Measurements from ENCODE around the gene CLPTM1. TPM values are rescaled to one million over a fixed set of nuclear protein-coding genes. Genes with fewer than 3 reads are reported as not detected.

CLPTM1 gene
- total RNA-seq, 1 experiment from 2014 or later = 138 TPM

DNA sequence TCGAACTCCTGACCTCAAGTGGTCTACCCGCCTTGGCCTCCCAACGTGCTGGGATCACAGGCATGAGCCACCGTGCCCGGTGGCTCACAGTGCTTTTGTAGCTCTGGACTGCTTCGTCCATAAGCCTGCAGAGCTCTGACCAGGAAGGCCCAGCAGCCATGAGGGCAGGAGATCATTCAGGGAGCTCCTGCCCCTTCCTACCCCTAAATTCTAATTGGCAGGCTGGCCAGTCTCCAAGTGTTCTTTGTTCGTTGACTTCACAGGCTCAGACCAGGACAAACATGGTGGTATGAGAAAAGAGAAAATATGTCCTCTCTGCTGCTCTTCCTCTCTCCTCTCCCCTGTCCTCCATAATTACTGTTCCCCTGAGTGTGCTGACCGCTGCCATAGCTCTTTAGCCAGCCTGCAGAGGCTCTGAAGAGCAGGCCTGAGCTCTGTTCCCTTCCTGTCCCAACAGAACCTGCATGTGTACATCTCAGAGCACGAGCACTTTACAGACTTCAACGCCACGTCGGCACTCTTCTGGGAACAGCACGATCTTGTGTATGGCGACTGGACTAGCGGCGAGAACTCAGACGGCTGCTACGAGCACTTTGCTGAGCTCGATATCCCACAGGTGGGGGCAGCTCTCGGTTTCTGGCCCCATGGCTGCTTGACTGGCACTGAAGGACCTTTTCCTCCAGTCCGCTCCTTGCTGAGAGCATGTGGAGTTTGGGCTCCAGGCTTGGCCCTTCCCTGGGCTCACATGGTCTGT, 19.0 kb downstream of the CLPTM1 start:
- Histone ChIP-seq H3K9me3 (ENCODE audit: low read depth, low read length, poor library complexity, severe bottlenecking) (no peaks in the 10 kb centered on the region), H3K4me3 (ENCODE audit: low read depth, low read length, poor library complexity, severe bottlenecking) (no peak overlapping the region), H3K27ac (ENCODE audit: low read depth, low read length, poor library complexity, severe bottlenecking) (no peak overlapping the region), H3K27me3 (replicated peaks; ENCODE audit: insufficient read depth, low read depth, low read length, poor library complexity) (no peaks in the 10 kb centered on the region), H3K36me3 (ENCODE audit: insufficient read depth, low read length, poor library complexity, severe bottlenecking) (peaks cover 48% of the 10 kb centered on the region), H3K4me1 (ENCODE audit: insufficient read depth, low read length, poor library complexity, severe bottlenecking) (no peaks in the 10 kb centered on the region)
- BruUV-seq (replicated peaks) = no TSS peak
- intact Hi-C loops (cut with micrococcal nuclease; ENCODE audit: unreplicated experiment) = no loop called here
- no peak for TF ChIP-seq EZH2 (IDR thresholded peaks at IDR 0.05; ENCODE audit: borderline replicate concordance, low read depth, low read length, poor library complexity, severe bottlenecking)
- TF ChIP-seq, protein P1, sequence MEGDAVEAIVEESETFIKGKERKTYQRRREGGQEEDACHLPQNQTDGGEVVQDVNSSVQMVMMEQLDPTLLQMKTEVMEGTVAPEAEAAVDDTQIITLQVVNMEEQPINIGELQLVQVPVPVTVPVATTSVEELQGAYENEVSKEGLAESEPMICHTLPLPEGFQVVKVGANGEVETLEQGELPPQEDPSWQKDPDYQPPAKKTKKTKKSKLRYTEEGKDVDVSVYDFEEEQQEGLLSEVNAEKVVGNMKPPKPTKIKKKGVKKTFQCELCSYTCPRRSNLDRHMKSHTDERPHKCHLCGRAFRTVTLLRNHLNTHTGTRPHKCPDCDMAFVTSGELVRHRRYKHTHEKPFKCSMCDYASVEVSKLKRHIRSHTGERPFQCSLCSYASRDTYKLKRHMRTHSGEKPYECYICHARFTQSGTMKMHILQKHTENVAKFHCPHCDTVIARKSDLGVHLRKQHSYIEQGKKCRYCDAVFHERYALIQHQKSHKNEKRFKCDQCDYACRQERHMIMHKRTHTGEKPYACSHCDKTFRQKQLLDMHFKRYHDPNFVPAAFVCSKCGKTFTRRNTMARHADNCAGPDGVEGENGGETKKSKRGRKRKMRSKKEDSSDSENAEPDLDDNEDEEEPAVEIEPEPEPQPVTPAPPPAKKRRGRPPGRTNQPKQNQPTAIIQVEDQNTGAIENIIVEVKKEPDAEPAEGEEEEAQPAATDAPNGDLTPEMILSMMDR (conservative IDR thresholded peaks at IDR 0.05; ENCODE audit: low read depth, low read length) = no peak
- ChIA-PET CTCF (no interaction called here), POLR2A (ENCODE audit: low non-redundant PET) (no interaction called here)
- no peak for DNase-seq (ENCODE audit: low spot score)

DNA sequence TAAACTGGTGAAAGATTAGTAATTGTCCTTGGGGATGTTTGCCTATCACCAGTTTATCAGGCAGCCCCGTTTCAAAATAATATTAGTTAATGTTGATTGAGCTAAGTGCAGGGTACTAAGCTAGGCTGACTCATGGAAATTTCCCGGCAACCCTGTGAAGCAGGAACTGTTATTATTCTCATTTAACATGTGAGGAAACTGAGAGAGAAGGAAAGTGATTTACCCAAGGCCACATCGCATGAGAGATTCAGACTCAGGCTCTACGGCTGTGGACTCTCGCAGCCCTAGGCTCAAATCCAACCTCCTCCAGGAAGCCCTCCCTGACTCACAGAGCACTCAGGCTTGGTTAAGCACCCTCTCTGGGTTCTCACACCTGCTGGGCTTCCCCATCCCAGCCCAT, 19.7 kb downstream of the CLPTM1 start:
- H3K27me3 ChIP-seq (replicated peaks; ENCODE audit: insufficient read depth, low read depth, low read length, poor library complexity) = no peaks in the 10 kb centered on the region
- H3K4me3 ChIP-seq (ENCODE audit: low read depth, low read length, poor library complexity, severe bottlenecking) = no peak overlapping the region
- no peak overlapping the region for H3K27ac ChIP-seq (ENCODE audit: low read depth, low read length, poor library complexity, severe bottlenecking)
- TF ChIP-seq, protein P1 (conservative IDR thresholded peaks at IDR 0.05; ENCODE audit: low read depth, low read length) = no peak
- ChIA-PET POLR2A (ENCODE audit: low non-redundant PET) (no interaction called here), CTCF (no interaction called here)
- H3K9me3 ChIP-seq (ENCODE audit: low read depth, low read length, poor library complexity, severe bottlenecking) = no peaks in the 10 kb centered on the region
- no peaks in the 10 kb centered on the region for H3K4me1 ChIP-seq (ENCODE audit: insufficient read depth, low read length, poor library complexity, severe bottlenecking)
- no peak for DNase-seq (ENCODE audit: low spot score)
- intact Hi-C loops (cut with micrococcal nuclease; ENCODE audit: unreplicated experiment) = no loop called here
- BruUV-seq (replicated peaks) = no TSS peak
- peaks cover 50% of the 10 kb centered on the region for H3K36me3 ChIP-seq (ENCODE audit: insufficient read depth, low read length, poor library complexity, severe bottlenecking)

DNA sequence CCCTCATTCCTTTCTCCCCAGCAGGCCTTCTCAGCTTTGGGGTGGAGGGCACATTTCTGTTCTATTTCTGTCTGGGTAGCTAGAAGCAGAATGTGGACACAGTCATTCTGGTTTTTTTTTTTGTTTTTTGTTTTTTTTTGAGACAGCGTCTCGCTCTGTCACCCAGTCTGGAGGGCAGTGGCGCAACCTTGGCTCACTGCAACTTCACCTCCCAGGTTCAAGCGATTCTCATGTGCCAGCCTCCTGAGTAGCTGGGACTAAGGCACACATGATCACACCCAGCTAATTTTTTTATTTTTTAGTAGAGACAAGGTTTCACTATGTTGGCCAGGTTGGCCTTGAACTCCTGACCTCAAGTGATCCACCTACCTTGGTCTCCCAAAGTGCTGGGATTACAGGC, 20.3 kb downstream of the CLPTM1 start:
- H3K9me3 ChIP-seq (ENCODE audit: low read depth, low read length, poor library complexity, severe bottlenecking) = no peaks in the 10 kb centered on the region
- no peak overlapping the region for H3K4me3 ChIP-seq (ENCODE audit: low read depth, low read length, poor library complexity, severe bottlenecking)
- CTCF ChIA-PET = no interaction called here
- no peak for DNase-seq (ENCODE audit: low spot score)
- BruUV-seq (replicated peaks) = no TSS peak
- H3K27me3 ChIP-seq (replicated peaks; ENCODE audit: insufficient read depth, low read depth, low read length, poor library complexity) = no peaks in the 10 kb centered on the region
- no peaks in the 10 kb centered on the region for H3K4me1 ChIP-seq (ENCODE audit: insufficient read depth, low read length, poor library complexity, severe bottlenecking)
- no peak overlapping the region for H3K27ac ChIP-seq (ENCODE audit: low read depth, low read length, poor library complexity, severe bottlenecking)
- TF ChIP-seq, protein P1 (conservative IDR thresholded peaks at IDR 0.05; ENCODE audit: low read depth, low read length) = no peak
- TF ChIP-seq EZH2 (IDR thresholded peaks at IDR 0.05; ENCODE audit: borderline replicate concordance, low read depth, low read length, poor library complexity, severe bottlenecking) = no peak
- peaks cover 53% of the 10 kb centered on the region for H3K36me3 ChIP-seq (ENCODE audit: insufficient read depth, low read length, poor library complexity, severe bottlenecking)
- POLR2A ChIA-PET (ENCODE audit: low non-redundant PET) = no interaction called here
- intact Hi-C loops (cut with micrococcal nuclease; ENCODE audit: unreplicated experiment) = no loop called here

Measured in A673 (cell line).